GM12878 (cell line): Measurements from ENCODE around the gene TM4SF4. TPM values are rescaled to one million over a fixed set of nuclear protein-coding genes. Genes with fewer than 3 reads are reported as not detected.

ENCODE experiments used
- ATAC-seq: fragments of 200-7000 bp; cut with Tn5 transposase; 3 replicates; pipeline ENCODE4 v1.9.1; 2020; ENCODE audit warnings: mild to moderate bottlenecking, moderate library complexity
- BruUV-seq: library from RNA; stranded (reverse); fragments of 400-500 nt; replicated peaks from 2 replicates; lab custom pipeline; 2021; lab: Mats Ljungman, UMichigan
- CTCF ChIA-PET: fragments of 300-600 bp; sonication (Branson Sonifier 250); formaldehyde crosslinking; extraction: SDS; loops from one replicate; lab custom pipeline; 2021; ENCODE audit warnings: inconsistent platforms; lab: Yijun Ruan, JAX
- POLR2A ChIA-PET: fragments of 350-600 bp; formaldehyde crosslinking; extraction: SDS; loops from one replicate; lab custom pipeline; 2021; ENCODE audit warnings: inconsistent platforms; lab: Charles Lee
- RAD21 ChIA-PET: fragments of 300-600 bp; sonication (Branson Sonifier 250); formaldehyde crosslinking; loops from one replicate; lab custom pipeline; 2023; ENCODE audit warnings: antibody characterized with exemption; ENCODE audit not compliant: unreplicated experiment; lab: Charles Lee
- SMC1A ChIA-PET: fragments of 300-600 bp; sonication (Branson Sonifier 250); formaldehyde crosslinking; loops from one replicate; lab custom pipeline; 2023; ENCODE audit not compliant: unreplicated experiment, uncharacterized antibody; lab: Charles Lee
- DNase-seq: peaks from one replicate; pipeline ENCODE4 v3.0.0-alpha.2; 2011; ENCODE audit warnings: low read depth, low spot score
- FAIRE-seq: peaks from 3 replicates; lab custom pipeline; 2011; peaks lifted over from hg19 to GRCh38; lab: Jason Lieb, UNC
- H2AFZ ChIP-seq: 2 replicates; pipeline ENCODE4 v1.6.0; 2011; ENCODE audit warnings: low read depth, low read length, control low read depth; ENCODE audit not compliant: control insufficient read depth
- H3K27ac ChIP-seq: 2 replicates; pipeline ENCODE4 v1.5.1; 2011; ENCODE audit warnings: control low read depth; ENCODE audit not compliant: control insufficient read depth, insufficient read depth
- H3K27me3 ChIP-seq, 2 experiments: replicated peaks in 1 of 2; 2 replicates each; pipeline versions ENCODE4 v1.6.0 to v1.6.1; 2011; ENCODE audit warnings: low read length in 1 of 2; ENCODE audit not compliant: control insufficient read depth in 2 of 2, insufficient read depth in 2 of 2
- H3K36me3 ChIP-seq, 2 experiments: 2 replicates each; pipeline ENCODE4 v1.5.1; 2011; ENCODE audit warnings: low read length in 1 of 2; ENCODE audit not compliant: control insufficient read depth in 2 of 2, insufficient read depth in 2 of 2
- H3K4me1 ChIP-seq: 2 replicates; pipeline ENCODE4 v1.6.1; 2011; ENCODE audit warnings: mild to moderate bottlenecking, low read length, moderate library complexity, mixed read lengths; ENCODE audit not compliant: control insufficient read depth, insufficient read depth
- H3K4me2 ChIP-seq: 2 replicates; pipeline ENCODE4 v1.6.0; 2011; ENCODE audit warnings: control low read depth; ENCODE audit not compliant: control insufficient read depth, insufficient read depth
- H3K4me3 ChIP-seq: fragments of 200-600 bp; sonication (generic); 2 replicates; pipeline ENCODE4 v1.5.1; 2016
- H3K79me2 ChIP-seq: 2 replicates; pipeline ENCODE4 v1.6.0; 2011; ENCODE audit warnings: low read length; ENCODE audit not compliant: control insufficient read depth, insufficient read depth
- H3K9ac ChIP-seq: 2 replicates; pipeline ENCODE4 v1.8.0; 2011; ENCODE audit warnings: low read length, control low read depth, mixed read lengths; ENCODE audit not compliant: control insufficient read depth, insufficient read depth
- H3K9me3 ChIP-seq: replicated peaks from 3 replicates; pipeline ENCODE4 v1.5.1; 2011; ENCODE audit warnings: mild to moderate bottlenecking, low read length; ENCODE audit not compliant: control insufficient read depth, insufficient read depth
- H4K20me1 ChIP-seq: 2 replicates; pipeline ENCODE4 v1.6.0; 2011; ENCODE audit not compliant: control insufficient read depth, insufficient read depth
- CBFB ChIP-seq: IDR thresholded peaks from 2 replicates; pipeline ENCODE4 v1.6.1; 2016; ENCODE audit warnings: antibody characterized with exemption, low read depth
- CEBPB ChIP-seq, 2 experiments: fragments of 150-350 bp in 1 of 2; IDR thresholded peaks; 2 replicates each; pipeline ENCODE4 v1.6.1; 2012 to 2014; ENCODE audit warnings: low read depth in 2 of 2, low read length in 2 of 2, borderline replicate concordance in 1 of 2, inconsistent platforms in 1 of 2
- IRF4 ChIP-seq: IDR thresholded peaks from 2 replicates; pipeline ENCODE4 v1.6.1; 2011; ENCODE audit warnings: low read depth, low read length
- MEF2B ChIP-seq: fragments of 450-650 bp; IDR thresholded peaks from 2 replicates; pipeline ENCODE4 v1.6.1; 2018; ENCODE audit warnings: mild to moderate bottlenecking, moderate library complexity; ENCODE audit not compliant: partially characterized antibody, poor library complexity, severe bottlenecking
- NFXL1 ChIP-seq: fragments of 450-650 bp; IDR thresholded peaks from 2 replicates; pipeline ENCODE4 v1.6.1; 2017; ENCODE audit warnings: antibody characterized with exemption, mild to moderate bottlenecking, borderline replicate concordance
- POLR2A ChIP-seq: IDR thresholded peaks from 2 replicates; pipeline ENCODE4 v1.6.1; 2011; ENCODE audit warnings: low read depth, mild to moderate bottlenecking, low read length
- POU2F2 ChIP-seq: IDR thresholded peaks from 3 replicates; pipeline ENCODE4 v1.6.1; 2011; ENCODE audit warnings: low read depth, mild to moderate bottlenecking, low read length, borderline replicate concordance
- SIN3A ChIP-seq: IDR thresholded peaks from 2 replicates; pipeline ENCODE4 v1.6.1; 2012; ENCODE audit warnings: low read depth, low read length, improper control_type of control experiment
- SKIL ChIP-seq: fragments of 450-650 bp; IDR thresholded peaks from 2 replicates; pipeline ENCODE4 v1.6.1; 2017; ENCODE audit warnings: mild to moderate bottlenecking, low read depth, inconsistent platforms; ENCODE audit not compliant: poor library complexity, severe bottlenecking
- SMAD1 ChIP-seq: fragments of 450-650 bp; IDR thresholded peaks from 2 replicates; pipeline ENCODE4 v1.6.1; 2018; ENCODE audit warnings: mild to moderate bottlenecking, low read depth; ENCODE audit not compliant: partially characterized antibody
- SPI1 ChIP-seq: IDR thresholded peaks from 2 replicates; pipeline ENCODE4 v1.6.1; 2011; ENCODE audit warnings: low read depth, mild to moderate bottlenecking, low read length, moderate library complexity, borderline replicate concordance; ENCODE audit not compliant: insufficient read depth
- SREBF2 ChIP-seq: IDR thresholded peaks from 2 replicates; pipeline ENCODE4 v1.6.1; 2012; ENCODE audit warnings: mild to moderate bottlenecking, low read length
- TBL1XR1 ChIP-seq: IDR thresholded peaks from 2 replicates; pipeline ENCODE4 v1.6.1; 2012; ENCODE audit warnings: low read depth, low read length, improper control_type of control experiment
- TCF12 ChIP-seq: IDR thresholded peaks from 2 replicates; pipeline ENCODE4 v1.6.1; 2011; ENCODE audit warnings: low read depth, mild to moderate bottlenecking, low read length
- WGBS: methylation state at CpG from one replicate; pipeline ENCODE4 v1.1.6; 2016; ENCODE audit warnings: low lambda C conversion rate; ENCODE audit not compliant: insufficient replicate concordance, insufficient coverage; ENCODE audit errors: missing lambda C conversion rate; 5-methylcytosine and 5-hydroxymethylcytosine counted together
- in situ Hi-C: fragments of 300-500 bp; cut with MboI; formaldehyde crosslinking; loops from 9 replicates; pipeline ENCODE4 v1.14.3; 2018; ENCODE audit warnings: mixed read lengths
- intact Hi-C: fragments of 100-400 bp; cut with micrococcal nuclease; formaldehyde crosslinking; loops from one replicate; pipeline ENCODE4 v1.14.2; 2022; ENCODE audit not compliant: unreplicated experiment
- polyA plus RNA-seq, 11 experiments: library from polyadenylated mRNA; depleted of rRNA in 4 of 11; unstranded in 6 of 11; stranded (reverse) in 5 of 11; fragments of >200 nt; fragmentation: Nextera tagmentation in 4 of 11; fragmentation: Illumina TruSeq in 1 of 11; extraction: Ambion mirVana in 4 of 11; extraction: Trizol in 1 of 11; gene quantifications; 1 replicate in 1 of 11; 2 replicates in 10 of 11; pipeline versions ENCODE4 v1.2.1 to v1.2.3, GENCODE V29; 2011 to 2016; ENCODE audit warnings: inconsistent platforms in 2 of 11, missing spikeins in 2 of 11, low read depth in 1 of 11
- total RNA-seq, 4 experiments: library from RNA; depleted of rRNA in 3 of 4; stranded (reverse); fragments of >200 nt in 3 of 4; fragmentation: Illumina TruSeq in 1 of 4; extraction: Trizol in 1 of 4; gene quantifications; 2 replicates each; pipeline versions ENCODE4 v1.2.1 to v1.2.3, GENCODE V29; 2013 to 2021

The TM4SF4 gene
- total and polyA plus RNA-seq, 10 of the 15 experiments (the other 5 are each of a cell fraction or from before 2014, with no cell fraction given): 0.06 to 1.3 TPM; not detected in 8

GRCh38 chr3:149437286-149437685 lies 37.2 kb upstream of the TM4SF4 start:
- no peak for TF ChIP-seq SREBF2
- TF ChIP-seq NFXL1: no peak
- TF ChIP-seq SIN3A: no peak
- TF ChIP-seq SKIL: no peak
- TF ChIP-seq POU2F2: no peak
- no peak for TF ChIP-seq SMAD1
- no peak for TF ChIP-seq SPI1
- no peak for TF ChIP-seq TCF12
- no peak for TF ChIP-seq MEF2B
- TF ChIP-seq CBFB: no peak
- TF ChIP-seq TBL1XR1: no peak
- no peak for TF ChIP-seq IRF4
- no peak for TF ChIP-seq POLR2A
- no peak for TF ChIP-seq CEBPB (IDR thresholded peaks at IDR 0.05; ENCODE audit: borderline replicate concordance in 1 of 2, low read depth in 2 of 2, low read length in 2 of 2)
- no peak for ATAC-seq
- DNase-seq: no peak
- no peak overlapping the region for H3K27ac ChIP-seq
- intact Hi-C loops (no loop called here), in situ Hi-C loops (no loop called here)
- no peak for FAIRE-seq
- WGBS: 15% methylated on average over 3 of the region's 3 CpGs
- no peaks in the 10 kb centered on the region for H3K79me2 ChIP-seq
- POLR2A ChIA-PET: no interaction called here
- no peaks in the 10 kb centered on the region for H4K20me1 ChIP-seq
- no peaks in the 10 kb centered on the region for H3K4me1 ChIP-seq
- no peaks in the 10 kb centered on the region; a peak in 1 of 4 replicates for H3K27me3 ChIP-seq
- no peak overlapping the region for H3K4me2 ChIP-seq
- no peak overlapping the region for H2AFZ ChIP-seq
- no peak overlapping the region for H3K9ac ChIP-seq
- H3K36me3 ChIP-seq: no peaks in the 10 kb centered on the region
- no peak overlapping the region for H3K4me3 ChIP-seq
- no peaks in the 10 kb centered on the region for H3K9me3 ChIP-seq
- CTCF ChIA-PET: interaction anchor here (1.0 to 1.3 kb wide), 3 partner anchors 11 to 42 kb away, joined by 3 read pairs; no protein-coding TSS in a partner anchor
- BruUV-seq: no TSS peak
- RAD21 ChIA-PET: no interaction called here
- SMC1A ChIA-PET: no interaction called here
